HG03469 (cell line): ENCODE results near the gene AIRE.

Experiments
- ATAC-seq: cut with Tn5 transposase; IDR thresholded peaks from one replicate; pipeline ENCODE4 v1.9.1; 2021; ENCODE audit warnings: mild to moderate bottlenecking, moderate library complexity, moderate number of reproducible peaks; ENCODE audit not compliant: unreplicated experiment

The AIRE gene

DNA sequence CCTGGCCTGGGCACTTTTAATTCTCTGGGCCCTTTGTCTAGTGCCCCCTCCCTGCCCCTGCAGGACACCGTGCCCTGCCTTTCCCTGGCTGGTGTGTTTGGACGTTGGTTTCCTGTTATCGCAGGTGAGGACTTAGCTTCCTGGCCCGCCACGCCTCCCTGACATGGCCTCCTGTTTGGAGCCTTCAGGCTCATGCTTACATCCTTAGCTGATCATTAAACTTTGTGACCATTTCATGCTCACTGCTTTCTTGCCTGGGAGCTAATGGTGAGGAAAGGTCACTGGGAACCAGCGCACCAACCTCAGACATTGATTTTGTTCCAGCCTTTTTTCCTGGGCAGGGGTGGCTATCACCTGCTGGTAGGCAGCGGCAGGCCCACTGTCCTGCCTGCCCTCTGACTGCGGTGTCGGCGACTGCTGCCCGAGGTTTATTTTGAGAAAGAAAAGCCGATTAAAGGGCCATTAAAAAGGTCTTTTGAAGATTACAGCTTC is 17.9 kb downstream of the AIRE start:
- ATAC-seq = no peak

DNA sequence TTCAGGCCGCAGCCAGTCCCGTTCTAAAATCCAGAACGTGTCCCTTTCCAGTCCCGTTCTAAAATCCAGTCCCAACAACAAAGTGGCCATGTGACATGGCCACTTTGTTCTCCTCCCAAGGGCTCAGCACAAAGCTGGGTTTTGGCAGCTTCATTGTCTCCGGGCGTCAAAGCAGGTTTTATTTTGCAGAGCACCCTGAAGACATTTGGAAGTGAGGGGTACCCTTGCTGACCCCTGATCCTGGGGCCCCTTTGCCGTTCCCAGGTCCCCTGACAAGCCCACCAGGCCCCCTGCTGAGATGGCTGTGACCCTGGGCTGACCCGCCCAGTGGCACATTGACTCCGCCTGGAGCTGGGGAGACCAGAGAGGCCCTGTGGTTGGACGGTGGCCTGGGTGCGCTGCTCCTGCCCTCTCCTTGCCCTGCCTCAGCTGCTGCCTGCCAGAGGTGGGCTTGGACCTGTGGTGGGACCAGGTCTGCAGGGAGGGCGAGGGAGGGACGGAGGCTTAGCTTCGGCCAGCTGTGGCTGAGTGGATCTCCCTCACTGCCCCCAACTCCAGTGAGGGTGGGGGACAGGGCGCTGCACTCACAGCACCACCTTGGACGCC is 18.4 kb downstream of the AIRE start:
- ATAC-seq = no peak

DNA sequence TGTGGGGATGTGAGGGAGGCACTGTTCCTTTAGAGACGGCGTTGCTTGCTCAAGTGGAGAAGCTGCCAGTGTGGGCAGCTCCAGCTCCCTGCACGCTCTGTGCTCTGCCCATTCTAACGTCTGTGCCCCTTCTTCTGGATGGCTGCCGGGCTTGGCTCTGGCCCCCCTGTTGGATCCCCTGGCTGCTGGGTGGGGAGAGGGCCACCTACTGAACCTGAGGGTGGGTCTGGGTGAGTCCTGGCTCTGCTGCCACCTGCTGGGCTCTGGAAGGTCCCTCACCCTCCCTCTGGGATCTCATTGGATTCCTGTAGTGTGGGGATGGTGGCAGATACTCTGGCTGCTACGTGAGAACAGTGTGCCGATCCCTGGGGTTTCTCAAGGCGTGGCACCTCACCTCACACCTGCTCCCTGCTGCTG is 19.2 kb downstream of the AIRE start:
- ATAC-seq = no peak

DNA sequence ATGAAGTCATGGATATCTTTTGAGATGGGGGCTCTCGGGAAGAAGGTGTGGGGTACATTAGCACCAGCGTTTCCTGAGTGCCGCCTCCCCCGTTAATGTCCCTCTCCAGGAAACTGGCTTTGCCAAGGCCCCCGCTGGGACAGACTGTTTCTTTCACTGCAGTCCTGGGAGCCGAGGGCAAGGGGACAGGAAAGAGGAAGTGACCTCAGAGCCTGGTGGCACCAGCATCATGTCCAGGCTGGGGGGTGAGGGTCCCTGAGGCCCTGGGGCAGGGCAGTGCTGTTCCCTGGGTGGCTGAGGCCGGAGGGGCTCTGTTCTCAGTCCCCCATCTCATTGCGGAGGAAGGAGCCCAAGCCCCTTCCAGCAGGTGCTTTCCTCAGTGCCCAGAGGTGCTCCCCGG is 20.0 kb downstream of the AIRE start:
- ATAC-seq = no peak

DNA sequence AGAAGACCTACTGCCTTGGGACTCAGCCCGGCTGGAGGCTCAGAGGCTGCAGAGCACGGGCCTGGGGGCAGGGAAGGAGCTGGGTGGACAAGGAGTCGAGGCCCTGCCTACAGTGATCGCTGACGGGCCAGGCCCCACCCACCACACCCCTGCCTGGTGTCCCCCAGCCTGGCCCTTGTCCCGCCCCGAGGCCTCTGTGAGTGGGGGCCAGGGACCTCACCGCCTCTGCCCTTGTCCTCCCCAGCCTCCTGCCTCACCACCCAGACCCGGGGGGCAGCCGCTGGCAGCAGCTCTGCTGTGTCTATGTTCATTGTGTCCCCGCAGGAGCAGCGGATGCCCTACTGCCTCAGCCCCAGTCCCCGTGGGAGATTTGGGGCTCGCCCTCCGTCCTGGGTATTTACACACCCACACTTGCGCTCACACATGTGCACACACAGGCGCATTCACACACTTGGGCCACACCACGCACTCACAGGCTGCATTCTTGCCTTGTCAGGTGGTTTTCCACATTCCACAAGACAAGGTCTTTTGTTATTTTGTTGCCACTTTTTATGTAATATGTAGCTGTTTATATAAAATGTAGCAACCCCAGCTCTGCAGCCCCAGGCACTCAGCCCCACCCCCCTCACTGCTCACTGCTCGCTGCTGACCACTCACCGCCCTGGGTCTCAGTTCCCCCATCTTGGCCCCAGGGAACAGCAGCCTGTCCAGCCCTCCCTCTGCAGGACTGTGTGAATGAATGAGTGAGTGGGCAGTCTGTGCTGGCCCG is 21.4 kb downstream of the AIRE start:
- ATAC-seq = no peak

DNA sequence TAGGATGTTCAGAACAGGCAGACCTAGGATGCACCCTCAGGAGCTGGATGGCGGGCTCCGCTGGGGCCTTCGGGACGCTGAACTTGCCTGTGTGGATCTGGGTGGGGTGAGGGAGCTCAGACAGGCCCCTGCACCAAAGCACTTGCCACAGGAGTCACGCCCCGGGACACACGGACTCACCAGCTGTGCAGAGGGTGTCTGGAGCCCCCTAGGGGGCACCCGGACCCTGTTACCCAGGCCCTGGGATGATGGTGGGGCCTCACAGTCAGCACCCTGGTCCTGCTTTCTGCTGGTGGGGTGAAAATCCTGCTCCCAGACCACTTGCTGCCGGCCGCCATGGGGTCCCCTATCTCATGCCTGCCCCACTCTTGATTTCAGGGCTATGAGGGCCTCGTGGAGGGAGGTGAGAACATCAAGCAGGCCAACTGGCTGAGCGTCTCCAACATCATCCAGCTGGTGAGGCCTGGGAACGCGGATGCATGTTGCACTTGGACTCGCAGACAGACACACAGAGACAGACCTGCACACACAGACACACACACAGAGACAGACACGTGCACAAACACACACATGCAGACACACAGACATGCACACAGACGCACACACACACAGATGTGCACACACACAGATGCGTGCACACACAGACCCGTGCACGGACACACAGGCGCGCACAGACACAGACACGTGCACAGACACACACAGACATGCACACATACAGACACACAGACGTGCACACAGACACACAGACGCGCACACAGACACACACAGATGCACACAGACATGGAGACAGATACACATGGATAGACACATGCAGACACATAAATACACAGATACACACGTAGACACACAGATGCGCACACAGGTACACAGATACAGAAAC is 25.2 kb downstream of the AIRE start:
- no peak for ATAC-seq

DNA sequence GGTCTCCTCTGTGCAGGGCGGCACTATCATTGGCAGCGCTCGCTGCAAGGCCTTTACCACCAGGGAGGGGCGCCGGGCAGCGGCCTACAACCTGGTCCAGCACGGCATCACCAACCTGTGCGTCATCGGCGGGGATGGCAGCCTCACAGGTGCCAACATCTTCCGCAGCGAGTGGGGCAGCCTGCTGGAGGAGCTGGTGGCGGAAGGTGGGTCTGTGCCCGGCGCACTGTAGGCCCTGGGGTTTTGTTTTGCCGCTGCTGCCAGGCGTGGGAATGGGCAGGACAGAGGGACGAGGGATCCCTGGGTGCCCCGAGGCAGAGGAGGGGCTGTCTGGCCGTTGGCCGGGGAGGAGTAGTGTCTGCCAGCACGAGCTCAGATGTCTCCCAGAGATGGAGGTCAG is 26.4 kb downstream of the AIRE start:
- ATAC-seq = no peak

DNA sequence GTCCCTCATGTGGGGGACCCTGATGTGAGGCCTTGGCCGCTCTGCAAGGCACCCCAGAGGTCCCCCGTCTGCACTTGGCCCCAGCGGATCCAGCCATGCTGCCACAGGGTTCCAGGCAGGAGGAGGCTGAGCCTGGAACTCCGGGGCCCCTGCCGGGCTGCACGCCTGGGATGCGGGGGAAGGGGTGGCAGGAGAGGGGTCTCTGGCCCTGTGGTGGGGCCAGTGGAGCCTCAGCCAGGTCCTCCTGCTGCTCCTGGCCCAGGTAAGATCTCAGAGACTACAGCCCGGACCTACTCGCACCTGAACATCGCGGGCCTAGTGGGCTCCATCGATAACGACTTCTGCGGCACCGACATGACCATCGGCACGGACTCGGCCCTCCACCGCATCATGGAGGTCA is 27.0 kb downstream of the AIRE start:
- no peak for ATAC-seq

DNA sequence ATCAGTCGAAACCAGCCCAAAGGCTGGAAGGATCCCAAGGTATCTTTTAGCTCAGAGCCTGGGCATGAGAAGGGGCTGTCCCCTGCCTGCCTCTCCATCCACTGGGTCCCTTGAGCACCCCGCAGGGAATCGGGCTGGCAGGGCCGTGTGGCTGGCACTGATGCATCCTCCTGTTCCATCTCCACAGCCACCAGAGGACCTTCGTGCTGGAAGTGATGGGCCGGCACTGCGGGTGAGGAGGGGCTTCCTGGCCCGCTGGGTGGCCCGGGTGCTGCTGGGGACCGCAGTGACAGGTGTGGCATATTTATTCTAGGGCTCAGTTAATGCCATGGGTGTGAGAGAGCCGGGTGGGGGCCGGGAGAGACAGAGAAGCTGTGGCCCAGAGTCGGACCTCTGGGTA is 27.8 kb downstream of the AIRE start:
- no peak for ATAC-seq

DNA sequence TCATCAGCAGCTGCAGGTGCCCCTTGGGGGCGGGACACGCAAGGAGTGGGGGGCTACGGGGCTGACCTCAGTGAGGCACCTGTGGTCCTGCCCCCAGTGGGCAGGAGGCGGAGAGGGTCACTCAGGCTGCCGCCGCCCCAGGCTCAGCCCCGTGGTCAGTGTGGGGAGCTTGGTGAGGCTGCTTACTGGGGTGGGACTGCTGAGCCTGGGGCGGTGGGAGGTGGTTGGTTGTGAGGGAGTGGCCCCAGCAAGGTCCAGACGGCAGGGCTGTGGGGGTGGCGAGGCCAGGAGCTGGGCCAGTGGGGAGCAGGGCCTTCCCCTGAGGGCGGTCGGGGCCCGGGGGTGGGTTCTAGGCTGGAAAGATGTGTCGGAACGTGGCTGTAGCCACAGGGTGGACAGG is 28.5 kb downstream of the AIRE start:
- no peak for ATAC-seq

DNA sequence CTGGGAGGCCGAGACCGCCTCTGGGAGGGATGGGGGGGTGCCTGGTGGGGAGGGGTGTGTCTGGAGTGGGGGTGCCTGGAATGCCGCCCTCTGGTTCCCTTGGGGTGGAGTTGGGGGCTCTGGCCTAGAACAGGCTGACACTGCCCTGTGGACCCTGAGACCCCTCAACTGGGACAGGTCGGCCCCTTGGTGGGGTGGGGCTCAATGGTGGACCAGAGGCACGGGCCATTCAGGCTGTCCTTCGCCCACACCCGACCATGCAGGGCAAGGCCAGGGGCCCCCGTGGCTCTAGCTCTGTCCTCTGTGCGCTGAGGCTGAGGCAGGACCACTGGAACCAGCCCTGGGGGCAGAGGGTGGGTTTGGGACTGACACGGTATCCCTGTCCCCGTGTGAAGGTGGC is 28.9 kb downstream of the AIRE start:
- ATAC-seq = no peak

DNA sequence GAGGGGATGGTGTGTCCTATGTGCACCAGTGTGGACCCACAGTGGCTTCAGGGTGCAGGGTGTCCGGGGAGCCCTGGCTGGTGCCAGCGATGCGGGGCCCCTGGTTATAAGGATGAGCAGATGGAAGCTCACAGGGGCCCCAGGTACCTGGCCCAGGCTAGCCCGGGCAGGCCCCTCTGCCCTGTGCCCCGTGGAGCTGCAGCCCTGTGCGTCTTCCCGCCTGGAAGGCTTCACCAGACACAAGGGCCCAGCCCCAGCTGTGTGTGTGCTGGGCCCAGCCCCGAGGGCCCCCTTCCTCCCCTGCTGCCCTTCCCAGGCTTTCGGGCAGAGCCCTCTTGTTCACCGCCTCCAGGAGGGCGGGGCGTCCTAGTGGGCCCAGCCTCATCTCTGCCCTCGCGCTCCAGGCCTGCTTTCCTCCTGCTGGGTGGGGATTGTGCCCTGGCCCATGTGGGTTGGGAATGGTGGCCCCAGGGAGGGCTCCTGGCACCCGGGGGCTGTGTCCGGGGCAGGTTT is 30.1 kb downstream of the AIRE start:
- no peak for ATAC-seq

DNA sequence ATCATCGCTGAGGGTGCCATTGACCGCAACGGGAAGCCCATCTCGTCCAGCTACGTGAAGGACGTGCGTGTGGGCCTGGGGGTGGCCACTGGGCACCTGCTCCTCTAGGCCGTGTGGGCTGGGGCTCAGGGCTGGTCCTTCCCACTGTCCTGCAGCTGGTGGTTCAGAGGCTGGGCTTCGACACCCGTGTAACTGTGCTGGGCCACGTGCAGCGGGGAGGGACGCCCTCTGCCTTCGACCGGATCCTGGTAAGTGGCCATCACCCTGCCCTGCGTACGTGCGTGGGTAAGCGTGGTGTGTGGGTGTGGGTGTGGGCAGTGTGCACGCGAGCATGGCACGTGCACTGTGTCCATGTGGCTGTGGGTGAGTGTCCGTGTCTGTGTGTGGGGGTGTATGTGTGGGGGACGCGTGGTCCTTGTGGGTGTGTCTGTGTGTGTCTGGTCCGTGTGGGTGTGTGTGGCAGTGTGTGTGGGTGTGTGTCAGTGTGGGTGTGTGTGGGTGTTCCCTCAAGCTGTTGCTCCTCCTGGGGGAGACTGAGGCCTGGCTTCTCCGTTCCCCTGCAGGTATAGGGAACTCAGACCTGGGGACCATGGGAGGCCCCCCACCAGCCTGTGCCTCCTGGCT is 30.7 kb downstream of the AIRE start:
- no peak for ATAC-seq

DNA sequence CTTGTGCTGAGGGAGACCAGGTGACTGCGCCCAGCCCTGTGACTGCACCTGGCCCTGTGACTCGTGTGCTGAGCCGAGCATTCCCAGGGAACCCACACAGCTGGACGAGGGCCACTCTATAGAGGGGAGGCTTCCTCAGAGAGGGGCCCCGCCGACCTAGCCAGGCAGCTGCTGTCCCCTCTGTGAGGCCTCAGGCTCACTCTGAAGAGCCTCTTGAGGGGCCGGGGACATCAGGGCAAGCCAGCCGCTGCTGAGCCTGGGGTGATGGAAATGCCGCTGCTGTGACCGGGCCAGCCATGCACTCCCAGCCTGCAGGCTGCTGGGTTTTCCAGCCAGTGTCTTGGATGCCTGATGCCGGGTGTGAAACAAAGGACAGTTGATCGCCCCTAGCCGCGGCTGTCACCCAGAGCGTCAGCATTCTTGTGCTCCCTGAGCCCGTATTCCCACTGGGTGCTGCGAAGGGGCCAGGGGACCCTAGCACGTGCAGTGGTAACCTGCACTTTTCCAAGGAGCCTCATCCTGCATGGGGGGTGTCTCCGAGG is 31.6 kb downstream of the AIRE start:
- no peak for ATAC-seq

DNA sequence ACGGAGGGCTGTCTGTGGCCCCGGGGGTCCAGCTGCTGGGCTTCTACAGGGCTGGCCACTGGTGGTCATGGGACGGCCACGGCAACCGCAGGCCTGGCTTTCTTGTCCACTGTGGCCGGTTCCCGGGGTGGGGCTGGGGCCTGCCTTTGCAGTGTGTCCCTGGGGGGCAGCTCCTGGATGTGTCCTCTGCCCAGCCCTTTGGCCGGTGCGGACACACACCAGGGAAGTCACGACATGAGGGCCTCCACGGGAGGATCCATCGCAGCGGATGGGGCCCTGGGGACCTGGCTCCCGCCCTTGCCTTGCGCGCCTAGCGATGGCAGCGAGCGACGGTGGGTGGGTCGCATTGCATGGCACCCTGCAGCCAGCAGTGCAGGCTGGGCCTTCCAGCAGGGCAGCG is 32.2 kb downstream of the AIRE start:
- ATAC-seq = no peak

DNA sequence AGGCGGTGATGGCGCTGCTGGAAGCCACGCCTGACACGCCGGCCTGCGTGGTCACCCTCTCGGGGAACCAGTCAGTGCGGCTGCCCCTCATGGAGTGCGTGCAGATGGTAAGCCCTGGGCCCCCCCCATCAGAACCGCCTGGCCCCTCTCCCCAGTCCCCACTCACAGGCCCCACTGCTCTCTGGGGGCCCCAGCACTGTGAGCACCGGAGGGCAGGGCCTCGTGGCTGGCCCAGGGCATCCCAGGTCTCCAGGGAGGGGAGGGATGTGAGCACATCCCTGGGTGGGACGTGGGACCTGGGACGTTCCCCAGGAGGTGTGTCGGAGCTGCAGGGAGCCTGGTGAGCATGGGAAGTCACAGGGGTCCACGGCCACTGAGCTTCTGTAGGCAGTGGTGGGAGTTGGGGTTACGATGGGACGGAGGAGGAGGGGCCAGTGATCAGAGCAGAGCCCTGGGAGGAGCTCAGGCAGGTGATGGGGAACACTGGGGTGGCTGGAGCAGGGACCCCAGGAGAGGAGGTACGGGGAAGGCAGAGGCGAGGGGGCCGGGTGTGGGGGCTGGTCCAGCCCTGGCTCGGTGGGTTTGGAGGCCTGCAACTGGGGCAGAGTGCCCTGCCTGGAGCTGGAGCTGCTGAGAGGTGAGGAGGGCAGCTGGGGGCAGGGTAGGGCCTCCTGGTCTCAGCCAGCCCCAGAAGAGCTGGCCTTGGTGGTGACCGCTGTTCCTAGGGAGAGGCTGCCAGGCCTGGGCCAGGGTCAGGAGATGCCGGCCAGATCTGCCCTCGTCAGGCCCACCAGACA is 33.0 kb downstream of the AIRE start:
- ATAC-seq = no peak

DNA sequence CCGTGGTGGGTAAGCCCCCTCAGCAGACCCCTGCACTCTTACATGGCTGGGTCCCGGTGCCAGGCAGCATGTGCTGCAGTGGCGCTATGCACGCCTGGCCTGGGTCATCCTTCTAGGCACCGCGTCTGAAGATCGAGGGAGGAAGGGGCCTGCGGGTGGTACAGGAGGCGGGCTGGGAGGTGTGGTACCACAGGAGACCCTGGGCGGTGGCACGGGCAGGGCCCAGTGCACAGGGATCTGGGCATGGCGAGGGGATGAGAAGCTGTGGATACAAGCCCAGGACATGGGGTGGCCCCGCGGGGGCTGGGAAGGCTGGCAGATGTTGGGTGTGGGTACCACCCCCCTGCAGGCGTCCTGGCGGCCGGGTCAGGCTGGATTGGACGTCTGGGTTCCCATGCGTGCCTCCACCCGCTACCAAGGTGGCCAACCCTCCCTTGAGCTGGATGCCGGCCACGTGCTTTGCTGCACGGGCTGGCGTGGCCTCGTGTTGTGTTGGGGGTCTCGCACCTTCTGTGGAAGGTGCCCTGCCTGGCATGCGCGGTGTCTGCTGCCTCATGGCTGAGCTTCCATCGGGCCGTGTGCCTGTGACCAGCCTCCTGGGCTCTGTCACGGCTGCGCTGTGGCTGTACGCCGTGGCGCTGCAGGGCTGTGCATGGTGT is 33.9 kb downstream of the AIRE start:
- ATAC-seq = no peak

DNA sequence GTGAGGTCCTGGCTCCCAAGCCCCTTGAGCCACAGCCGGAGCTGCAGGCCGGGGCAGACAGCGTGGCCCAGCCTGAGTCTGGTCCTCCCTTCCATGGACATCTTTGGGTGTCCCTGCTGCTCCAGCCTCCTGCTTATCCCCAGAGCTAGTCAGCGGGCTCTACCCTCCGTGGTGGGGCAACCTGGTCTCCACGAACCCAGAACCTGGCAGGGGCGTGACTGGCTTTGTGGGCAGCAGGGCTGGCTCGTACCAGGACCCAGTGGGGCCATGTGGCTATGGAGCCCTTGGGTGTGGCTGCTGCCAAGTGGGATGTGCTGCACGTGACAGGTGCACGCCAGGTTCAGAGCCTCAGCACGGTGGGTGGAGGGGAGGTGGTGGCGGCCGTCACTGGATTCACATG is 35.2 kb downstream of the AIRE start:
- no peak for ATAC-seq

DNA sequence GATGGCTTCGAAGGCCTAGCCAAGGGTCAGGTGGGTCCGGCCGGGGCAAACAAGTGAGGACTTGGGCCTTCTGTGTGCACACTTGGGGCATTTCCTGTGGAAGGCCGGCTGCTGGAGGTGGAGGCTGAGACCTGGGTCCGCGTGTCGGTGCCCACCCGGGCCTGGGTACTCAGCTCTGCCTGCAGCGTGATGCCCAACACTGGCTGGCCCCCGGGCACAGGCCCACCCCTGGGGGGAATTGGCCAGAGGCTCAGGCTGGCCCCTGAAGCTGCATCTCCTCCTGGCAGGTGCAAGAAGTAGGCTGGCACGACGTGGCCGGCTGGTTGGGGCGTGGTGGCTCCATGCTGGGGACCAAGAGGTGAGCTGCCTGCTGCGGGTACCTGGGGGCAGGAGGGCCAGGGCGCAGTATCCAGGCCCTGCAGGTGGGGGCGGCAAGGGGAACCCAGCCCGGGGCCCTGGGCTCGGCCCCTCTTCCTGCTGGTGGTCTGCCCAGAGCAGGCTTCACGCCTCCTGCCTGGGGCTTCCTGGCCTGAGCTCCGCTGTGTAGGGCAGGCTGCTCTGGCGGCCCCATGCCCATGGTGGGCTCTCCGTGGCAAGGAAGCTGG is 36.3 kb downstream of the AIRE start:
- no peak for ATAC-seq
